ENCODE data around the gene DCUN1D4.

Gene DCUN1D4

GRCh38 chr4:51853027-51853682 is 10.2 kb downstream of the DCUN1D4 start:
- in situ Hi-C loops (cut with HindIII; ENCODE audit: low sequenced_read_pairs): no loop called here

- in situ Hi-C loops (cut with HindIII; ENCODE audit: low sequenced_read_pairs): no loop called here
These were observed 12.3 kb downstream of the DCUN1D4 start for GRCh38 chr4:51855270-51855669.

GRCh38 chr4:51855751-51856150 is 12.8 kb downstream of the DCUN1D4 start:
- in situ Hi-C loops (cut with HindIII; ENCODE audit: low sequenced_read_pairs): no loop called here

GRCh38 chr4:51858605-51859202 is 15.8 kb downstream of the DCUN1D4 start:
- in situ Hi-C loops (cut with HindIII; ENCODE audit: low sequenced_read_pairs): no loop called here

- in situ Hi-C loops (cut with HindIII; ENCODE audit: low sequenced_read_pairs): no loop called here
These were observed 16.6 kb downstream of the DCUN1D4 start for GRCh38 chr4:51859476-51860031.

GRCh38 chr4:51862199-51862598 is 19.2 kb downstream of the DCUN1D4 start:
- in situ Hi-C loops (cut with HindIII; ENCODE audit: low sequenced_read_pairs): no loop called here

GRCh38 chr4:51862781-51863180 is 19.8 kb downstream of the DCUN1D4 start:
- in situ Hi-C loops (cut with HindIII; ENCODE audit: low sequenced_read_pairs): no loop called here

- in situ Hi-C loops (cut with HindIII; ENCODE audit: low sequenced_read_pairs): no loop called here
These were observed 22.8 kb downstream of the DCUN1D4 start for GRCh38 chr4:51865717-51866116.

GRCh38 chr4:51866835-51867234 is 23.9 kb downstream of the DCUN1D4 start:
- in situ Hi-C loops (cut with HindIII; ENCODE audit: low sequenced_read_pairs): no loop called here

GRCh38 chr4:51867689-51868448 is 24.9 kb downstream of the DCUN1D4 start:
- in situ Hi-C loops (cut with HindIII; ENCODE audit: low sequenced_read_pairs): no loop called here

GRCh38 chr4:51868449-51868847 is 25.5 kb downstream of the DCUN1D4 start:
- in situ Hi-C loops (cut with HindIII; ENCODE audit: low sequenced_read_pairs): no loop called here

- in situ Hi-C loops (cut with HindIII; ENCODE audit: low sequenced_read_pairs): no loop called here
These were observed 27.7 kb downstream of the DCUN1D4 start for GRCh38 chr4:51870441-51871188.

- in situ Hi-C loops (cut with HindIII; ENCODE audit: low sequenced_read_pairs): no loop called here
These were observed 29.5 kb downstream of the DCUN1D4 start for GRCh38 chr4:51872283-51872997.

- in situ Hi-C loops (cut with HindIII; ENCODE audit: low sequenced_read_pairs): no loop called here
These were observed 31.6 kb downstream of the DCUN1D4 start for GRCh38 chr4:51874551-51874950.

- in situ Hi-C loops (cut with HindIII; ENCODE audit: low sequenced_read_pairs): no loop called here
These were observed 35.5 kb downstream of the DCUN1D4 start for GRCh38 chr4:51878431-51878830.

- in situ Hi-C loops (cut with HindIII; ENCODE audit: low sequenced_read_pairs): no loop called here
These were observed 37.3 kb downstream of the DCUN1D4 start for GRCh38 chr4:51880016-51880915.

- in situ Hi-C loops (cut with HindIII; ENCODE audit: low sequenced_read_pairs): no loop called here
These were observed 41.1 kb downstream of the DCUN1D4 start for GRCh38 chr4:51884055-51884454.

- in situ Hi-C loops (cut with HindIII; ENCODE audit: low sequenced_read_pairs): no loop called here
These were observed 41.7 kb downstream of the DCUN1D4 start for GRCh38 chr4:51884606-51885005.

GRCh38 chr4:51885363-51885762 is 42.4 kb downstream of the DCUN1D4 start:
- in situ Hi-C loops (cut with HindIII; ENCODE audit: low sequenced_read_pairs): no loop called here
